GM21786 (cell line): ENCODE results near the gene ATP5F1D.

Source experiments
- ATAC-seq: cut with Tn5 transposase; IDR thresholded peaks from one replicate; pipeline ENCODE4 v1.9.1; 2021; ENCODE audit not compliant: unreplicated experiment

Gene ATP5F1D

GRCh38 chr19:1231729-1232637 is 9.6 kb upstream of the ATP5F1D start:
- no peak for ATAC-seq

GRCh38 chr19:1232652-1233072 is 8.9 kb upstream of the ATP5F1D start:
- ATAC-seq = no peak

GRCh38 chr19:1233115-1233667 is 8.4 kb upstream of the ATP5F1D start:
- no peak for ATAC-seq

- no peak for ATAC-seq
Measured at GRCh38 chr19:1234051-1234954, 7.2 kb upstream of the ATP5F1D start.

- no peak for ATAC-seq
Measured at GRCh38 chr19:1234955-1235380, 6.6 kb upstream of the ATP5F1D start.

GRCh38 chr19:1235625-1236538 is 5.7 kb upstream of the ATP5F1D start:
- ATAC-seq = no peak

- no peak for ATAC-seq
Measured at GRCh38 chr19:1236576-1236975, 5.0 kb upstream of the ATP5F1D start.

- no peak for ATAC-seq
Measured at GRCh38 chr19:1237027-1237659, 4.4 kb upstream of the ATP5F1D start.

- ATAC-seq = no peak
Measured at GRCh38 chr19:1237754-1238368, 3.7 kb upstream of the ATP5F1D start, which contains the start of gene CBARP. CBARP (minus strand) TSS chr19:1238005; CDS start chr19:1236100, 1,905 bp downstream.

GRCh38 chr19:1238369-1239303 is 2.9 kb upstream of the ATP5F1D start:
- ATAC-seq = no peak

- ATAC-seq = no peak
Measured at GRCh38 chr19:1239420-1239795, 2.1 kb upstream of the ATP5F1D start.

- no peak for ATAC-seq
Measured at GRCh38 chr19:1239796-1240737, 1.5 kb upstream of the ATP5F1D start.

- ATAC-seq = no peak
Measured at GRCh38 chr19:1240925-1241324, 626 bp upstream of the ATP5F1D start.

- no peak for ATAC-seq
Measured at GRCh38 chr19:1243768-1244692, 2.5 kb downstream of the ATP5F1D start.

- no peak for ATAC-seq
Measured at GRCh38 chr19:1244693-1245451, 3.3 kb downstream of the ATP5F1D start.
